HepG2 (cell line): ENCODE measurements around the gene IZUMO4. TPM values are rescaled to one million over a fixed set of nuclear protein-coding genes. Genes with fewer than 3 reads are reported as not detected.

Source experiments
- ELF1 ChIP-seq: sonication (generic); formaldehyde crosslinking; IDR thresholded peaks from 2 replicates; pipeline ENCODE4 v1.4.0; 2020; ENCODE audit warnings: missing genetic modification reagents
- ERF ChIP-seq: IDR thresholded peaks from 2 replicates; pipeline ENCODE4 v1.6.1; 2018; ENCODE audit warnings: missing biosample characterization, missing genetic modification reagents
- GABPA ChIP-seq, 2 experiments: IDR thresholded peaks; 2 replicates each; pipeline ENCODE4 v1.6.1; 2011 to 2016; ENCODE audit warnings: low read depth in 2 of 2, low read length in 1 of 2, missing biosample characterization in 1 of 2, missing genetic modification characterization in 1 of 2
- GATA4 ChIP-seq: sonication (generic); IDR thresholded peaks from 2 replicates; pipeline ENCODE4 v1.6.1; 2016; ENCODE audit warnings: antibody characterized with exemption, low read depth, borderline replicate concordance
- HNRNPK ChIP-seq: fragments of 200-400 bp; formaldehyde crosslinking; IDR thresholded peaks from 2 replicates; pipeline ENCODE4 v1.6.1; 2018; ENCODE audit warnings: low read length, low read depth, moderate library complexity, mild to moderate bottlenecking; ENCODE audit not compliant: poor library complexity, severe bottlenecking
- JDP2 ChIP-seq: sonication (generic); formaldehyde crosslinking; IDR thresholded peaks from 2 replicates; pipeline ENCODE4 v1.8.1; 2022; ENCODE audit warnings: missing genetic modification reagents, borderline replicate concordance
- MED1 ChIP-seq: sonication (generic); formaldehyde crosslinking; IDR thresholded peaks from 2 replicates; pipeline ENCODE4 v1.4.0; 2020; ENCODE audit warnings: missing genetic modification reagents
- PCBP1 ChIP-seq: fragments of 200-400 bp; formaldehyde crosslinking; IDR thresholded peaks from 2 replicates; pipeline ENCODE4 v1.6.1; 2017; ENCODE audit warnings: mild to moderate bottlenecking, low read depth, low read length, borderline replicate concordance
- PCBP2 ChIP-seq: fragments of 200-400 bp; formaldehyde crosslinking; optimal IDR thresholded peaks from 2 replicates; pipeline ENCODE3; 2018; ENCODE audit warnings: low read length, low read depth; ENCODE audit not compliant: poor library complexity, severe bottlenecking
- POLR2G ChIP-seq: fragments of 200-400 bp; formaldehyde crosslinking; IDR thresholded peaks from 2 replicates; pipeline ENCODE4 v1.6.1; 2018; ENCODE audit warnings: mild to moderate bottlenecking, low read depth, low read length, moderate library complexity
- RARA ChIP-seq: IDR thresholded peaks from 2 replicates; pipeline ENCODE4 v1.6.1; 2016; ENCODE audit warnings: missing genetic modification reagents, missing compliant biosample characterization
- ZBTB1 ChIP-seq: sonication (generic); formaldehyde crosslinking; IDR thresholded peaks from 2 replicates; pipeline ENCODE4 v1.4.0; 2020; ENCODE audit warnings: missing genetic modification reagents, borderline replicate concordance
- ZBTB38 ChIP-seq: sonication (generic); formaldehyde crosslinking; IDR thresholded peaks from 2 replicates; pipeline ENCODE4 v1.5.1; 2020; ENCODE audit warnings: mild to moderate bottlenecking, missing genetic modification reagents
- ZNF225 ChIP-seq: sonication (generic); formaldehyde crosslinking; IDR thresholded peaks from 2 replicates; pipeline ENCODE4 v1.4.0; 2020; ENCODE audit warnings: mild to moderate bottlenecking, missing genetic modification reagents
- ZNF263 ChIP-seq: sonication (generic); formaldehyde crosslinking; IDR thresholded peaks from 2 replicates; pipeline ENCODE4 v1.4.0; 2020; ENCODE audit warnings: missing genetic modification reagents
- ZNF605 ChIP-seq: sonication (generic); formaldehyde crosslinking; IDR thresholded peaks from 2 replicates; pipeline ENCODE4 v1.8.0; 2022; ENCODE audit warnings: mild to moderate bottlenecking, missing genetic modification reagents
- polyA plus RNA-seq, 8 experiments: library from polyadenylated mRNA; depleted of rRNA in 3 of 8; stranded (reverse) in 7 of 8; unstranded in 1 of 8; fragments of >200 nt; fragmentation: Illumina TruSeq in 4 of 8; extraction: Trizol in 4 of 8; gene quantifications; 2 replicates each; pipeline versions ENCODE4 v1.2.1 to v1.2.3, GENCODE V29; 2011 to 2016; ENCODE audit warnings: low read depth in 4 of 8, missing spikeins in 1 of 8, mixed read lengths in 1 of 8; ENCODE audit not compliant: insufficient read depth in 1 of 8
- total RNA-seq, 5 experiments: library from RNA; depleted of rRNA; stranded (reverse); fragments of >200 nt; fragmentation: Illumina TruSeq; extraction: Trizol; gene quantifications; 2 replicates each; pipeline ENCODE4 v1.2.3, GENCODE V29; 2016; ENCODE audit warnings: low read depth in 1 of 5
- TF ChIP-seq, protein P1 (sequence below): sonication (generic); formaldehyde crosslinking; IDR thresholded peaks from 2 replicates; pipeline ENCODE4 v1.8.0; 2022; ENCODE audit warnings: missing genetic modification reagents, mild to moderate bottlenecking, moderate library complexity, borderline replicate concordance
- TF ChIP-seq, protein P2 (sequence below): fragments of 450-650 bp; IDR thresholded peaks from 2 replicates; pipeline ENCODE4 v1.6.1; 2017
- TF ChIP-seq, protein P3 (sequence below): sonication (generic); formaldehyde crosslinking; conservative IDR thresholded peaks from 2 replicates; pipeline ENCODE4 v1.5.0; 2020; ENCODE audit warnings: missing genetic modification reagents
- TF ChIP-seq, protein P4 (sequence below): sonication (generic); formaldehyde crosslinking; conservative IDR thresholded peaks from 2 replicates; pipeline ENCODE4 v1.4.0; 2020; ENCODE audit warnings: mild to moderate bottlenecking, missing genetic modification reagents, moderate library complexity

The IZUMO4 gene
- total and polyA plus RNA-seq, 2 of the 13 experiments (the other 11 are each of a cell fraction or from before 2014, with no cell fraction given) = 0.77 to 3.9 TPM

DNA sequence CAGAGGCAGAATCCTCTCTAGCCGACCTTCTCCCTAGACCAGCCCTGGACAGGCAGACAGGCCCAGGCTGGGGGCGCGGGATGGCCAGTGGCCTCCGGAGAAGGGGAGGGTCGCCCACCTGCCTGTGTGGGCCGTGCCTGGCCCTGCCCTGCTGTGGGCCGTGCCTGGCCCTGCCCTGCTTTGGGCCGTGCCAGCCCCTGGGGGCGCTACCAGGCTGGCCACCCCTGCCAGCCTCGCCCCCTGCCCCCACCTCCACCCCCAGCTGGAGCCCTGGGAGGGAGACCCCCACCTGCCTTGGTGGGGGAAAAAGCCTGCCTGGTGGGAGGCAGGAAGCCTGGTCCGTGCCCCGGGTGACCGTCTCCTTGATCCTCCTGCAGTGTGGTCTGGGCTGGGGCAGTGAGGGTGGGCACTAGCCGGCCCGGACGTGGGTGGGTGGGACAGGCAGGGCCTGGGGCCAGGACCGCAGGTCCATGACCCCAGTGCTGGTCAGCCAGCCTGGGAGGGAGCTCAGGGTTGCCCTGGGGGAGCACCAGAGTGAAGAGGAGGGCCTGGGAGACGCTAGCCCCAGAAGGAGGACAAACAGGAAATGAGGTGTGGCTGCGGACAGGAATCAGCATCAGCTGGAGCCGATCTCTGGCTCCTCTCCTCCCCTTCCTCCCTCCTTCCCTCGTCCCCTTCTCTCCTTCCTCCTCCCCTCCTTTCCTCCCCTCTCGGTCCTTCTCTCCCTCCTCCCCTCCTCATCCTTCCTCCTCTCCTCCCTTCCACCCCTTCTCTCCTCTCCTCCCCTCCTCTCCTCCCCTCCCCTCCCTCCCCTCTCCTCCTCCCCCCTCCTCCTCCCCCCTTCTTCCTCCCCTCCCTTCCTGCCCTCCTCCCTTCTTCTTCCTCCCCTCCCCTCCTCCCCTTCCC, 40.5 kb upstream of the IZUMO4 start (continued):
- TF ChIP-seq ZNF225 (CRISPR knock-in tag) (no peak), PCBP1 (peak; percentile 99), ZNF605 (0 out of 2 replicates have a peak, but pooled peaks have one; percentile 23), JDP2 (no peak), GATA4 (no peak), ZBTB38 (CRISPR knock-in tag) (no peak; the same call in 1 of the 2 replicates), MED1 (CRISPR knock-in tag) (no peak), ELF1 (CRISPR knock-in tag) (peak; percentile 29; the same call in 1 of the 2 replicates), HNRNPK (peak; percentile 96), ZNF263 (CRISPR knock-in tag) (peak; percentile 100), POLR2G (peak; percentile 58; the same call in 1 of the 2 replicates), RARA (CRISPR knock-in tag) (0 out of 2 replicates have a peak, but pooled peaks have one; percentile 12), GABPA (IDR thresholded peaks at IDR 0.05; ENCODE audit: low read depth, low read length) (peak; percentile 39), GABPA (CRISPR knock-in tag; IDR thresholded peaks at IDR 0.05; ENCODE audit: low read depth) (peak; percentile 75), ZBTB1 (CRISPR knock-in tag) (no peak), ERF (CRISPR knock-in tag) (peak; percentile 54; the same call in 1 of the 2 replicates), PCBP2 (peak; percentile 88)
- TF ChIP-seq, protein P1, sequence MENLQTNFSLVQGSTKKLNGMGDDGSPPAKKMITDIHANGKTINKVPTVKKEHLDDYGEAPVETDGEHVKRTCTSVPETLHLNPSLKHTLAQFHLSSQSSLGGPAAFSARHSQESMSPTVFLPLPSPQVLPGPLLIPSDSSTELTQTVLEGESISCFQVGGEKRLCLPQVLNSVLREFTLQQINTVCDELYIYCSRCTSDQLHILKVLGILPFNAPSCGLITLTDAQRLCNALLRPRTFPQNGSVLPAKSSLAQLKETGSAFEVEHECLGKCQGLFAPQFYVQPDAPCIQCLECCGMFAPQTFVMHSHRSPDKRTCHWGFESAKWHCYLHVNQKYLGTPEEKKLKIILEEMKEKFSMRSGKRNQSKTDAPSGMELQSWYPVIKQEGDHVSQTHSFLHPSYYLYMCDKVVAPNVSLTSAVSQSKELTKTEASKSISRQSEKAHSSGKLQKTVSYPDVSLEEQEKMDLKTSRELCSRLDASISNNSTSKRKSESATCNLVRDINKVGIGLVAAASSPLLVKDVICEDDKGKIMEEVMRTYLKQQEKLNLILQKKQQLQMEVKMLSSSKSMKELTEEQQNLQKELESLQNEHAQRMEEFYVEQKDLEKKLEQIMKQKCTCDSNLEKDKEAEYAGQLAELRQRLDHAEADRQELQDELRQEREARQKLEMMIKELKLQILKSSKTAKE = no peak
- TF ChIP-seq, protein P2, sequence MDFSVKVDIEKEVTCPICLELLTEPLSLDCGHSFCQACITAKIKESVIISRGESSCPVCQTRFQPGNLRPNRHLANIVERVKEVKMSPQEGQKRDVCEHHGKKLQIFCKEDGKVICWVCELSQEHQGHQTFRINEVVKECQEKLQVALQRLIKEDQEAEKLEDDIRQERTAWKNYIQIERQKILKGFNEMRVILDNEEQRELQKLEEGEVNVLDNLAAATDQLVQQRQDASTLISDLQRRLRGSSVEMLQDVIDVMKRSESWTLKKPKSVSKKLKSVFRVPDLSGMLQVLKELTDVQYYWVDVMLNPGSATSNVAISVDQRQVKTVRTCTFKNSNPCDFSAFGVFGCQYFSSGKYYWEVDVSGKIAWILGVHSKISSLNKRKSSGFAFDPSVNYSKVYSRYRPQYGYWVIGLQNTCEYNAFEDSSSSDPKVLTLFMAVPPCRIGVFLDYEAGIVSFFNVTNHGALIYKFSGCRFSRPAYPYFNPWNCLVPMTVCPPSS = no peak
- TF ChIP-seq, protein P3, sequence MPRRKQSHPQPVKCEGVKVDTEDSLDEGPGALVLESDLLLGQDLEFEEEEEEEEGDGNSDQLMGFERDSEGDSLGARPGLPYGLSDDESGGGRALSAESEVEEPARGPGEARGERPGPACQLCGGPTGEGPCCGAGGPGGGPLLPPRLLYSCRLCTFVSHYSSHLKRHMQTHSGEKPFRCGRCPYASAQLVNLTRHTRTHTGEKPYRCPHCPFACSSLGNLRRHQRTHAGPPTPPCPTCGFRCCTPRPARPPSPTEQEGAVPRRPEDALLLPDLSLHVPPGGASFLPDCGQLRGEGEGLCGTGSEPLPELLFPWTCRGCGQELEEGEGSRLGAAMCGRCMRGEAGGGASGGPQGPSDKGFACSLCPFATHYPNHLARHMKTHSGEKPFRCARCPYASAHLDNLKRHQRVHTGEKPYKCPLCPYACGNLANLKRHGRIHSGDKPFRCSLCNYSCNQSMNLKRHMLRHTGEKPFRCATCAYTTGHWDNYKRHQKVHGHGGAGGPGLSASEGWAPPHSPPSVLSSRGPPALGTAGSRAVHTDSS = no peak
- TF ChIP-seq, protein P4, sequence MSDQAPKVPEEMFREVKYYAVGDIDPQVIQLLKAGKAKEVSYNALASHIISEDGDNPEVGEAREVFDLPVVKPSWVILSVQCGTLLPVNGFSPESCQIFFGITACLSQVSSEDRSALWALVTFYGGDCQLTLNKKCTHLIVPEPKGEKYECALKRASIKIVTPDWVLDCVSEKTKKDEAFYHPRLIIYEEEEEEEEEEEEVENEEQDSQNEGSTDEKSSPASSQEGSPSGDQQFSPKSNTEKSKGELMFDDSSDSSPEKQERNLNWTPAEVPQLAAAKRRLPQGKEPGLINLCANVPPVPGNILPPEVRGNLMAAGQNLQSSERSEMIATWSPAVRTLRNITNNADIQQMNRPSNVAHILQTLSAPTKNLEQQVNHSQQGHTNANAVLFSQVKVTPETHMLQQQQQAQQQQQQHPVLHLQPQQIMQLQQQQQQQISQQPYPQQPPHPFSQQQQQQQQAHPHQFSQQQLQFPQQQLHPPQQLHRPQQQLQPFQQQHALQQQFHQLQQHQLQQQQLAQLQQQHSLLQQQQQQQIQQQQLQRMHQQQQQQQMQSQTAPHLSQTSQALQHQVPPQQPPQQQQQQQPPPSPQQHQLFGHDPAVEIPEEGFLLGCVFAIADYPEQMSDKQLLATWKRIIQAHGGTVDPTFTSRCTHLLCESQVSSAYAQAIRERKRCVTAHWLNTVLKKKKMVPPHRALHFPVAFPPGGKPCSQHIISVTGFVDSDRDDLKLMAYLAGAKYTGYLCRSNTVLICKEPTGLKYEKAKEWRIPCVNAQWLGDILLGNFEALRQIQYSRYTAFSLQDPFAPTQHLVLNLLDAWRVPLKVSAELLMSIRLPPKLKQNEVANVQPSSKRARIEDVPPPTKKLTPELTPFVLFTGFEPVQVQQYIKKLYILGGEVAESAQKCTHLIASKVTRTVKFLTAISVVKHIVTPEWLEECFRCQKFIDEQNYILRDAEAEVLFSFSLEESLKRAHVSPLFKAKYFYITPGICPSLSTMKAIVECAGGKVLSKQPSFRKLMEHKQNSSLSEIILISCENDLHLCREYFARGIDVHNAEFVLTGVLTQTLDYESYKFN (CRISPR knock-in tag) = 0 out of 2 replicates have a peak, but pooled peaks have one; percentile 16
